ENCODE results near the gene TTC16. TPM values are rescaled to one million over a fixed set of nuclear protein-coding genes. Genes with fewer than 3 reads are reported as not detected.

Gene TTC16
- total and polyA plus RNA-seq, 2 of the 8 experiments (the other 6 are each of a cell fraction or from before 2014, with no cell fraction given), result 0.03 TPM; not detected in 1

DNA sequence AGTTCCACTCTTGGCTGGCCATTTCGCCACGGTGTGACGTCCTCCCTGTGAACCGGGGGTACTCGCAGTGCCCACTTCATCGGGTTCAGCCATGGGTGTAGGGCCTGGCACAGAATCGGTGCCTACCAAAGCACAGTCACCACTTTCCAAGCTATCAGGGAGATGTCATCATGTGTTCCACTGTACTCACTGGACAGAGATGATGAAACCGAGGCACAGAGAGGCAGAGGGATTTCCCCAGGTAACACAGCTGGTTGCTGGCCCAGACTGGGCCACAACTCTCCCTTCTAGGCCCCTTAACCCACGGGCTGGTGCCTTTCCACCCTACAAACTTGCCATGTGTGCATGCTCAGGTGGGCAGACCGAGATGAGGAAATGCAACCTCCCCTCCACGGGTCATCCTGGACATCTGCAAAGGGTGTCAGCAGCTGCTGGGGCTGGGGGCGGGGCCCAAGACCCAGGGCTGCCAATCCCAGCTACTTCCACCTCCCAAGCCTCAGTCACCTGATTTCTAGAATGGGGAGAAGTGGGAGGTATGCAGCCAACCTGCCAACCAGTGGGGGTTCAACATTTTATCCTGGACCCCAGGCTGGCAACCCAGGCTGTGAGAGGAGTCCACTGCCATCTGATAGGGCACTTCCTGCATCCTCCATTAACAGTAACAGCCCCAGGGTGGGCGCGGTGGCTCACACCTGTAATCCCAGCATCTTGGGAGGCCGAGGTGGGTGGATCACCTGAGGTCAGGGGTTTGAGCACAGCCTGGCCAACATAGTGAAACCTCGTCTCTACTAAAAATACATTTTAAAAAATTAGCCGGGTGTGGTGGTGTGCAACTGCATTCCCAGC lies 63.5 kb downstream of the TTC16 start (continued):
- no peak for TF ChIP-seq CHD7 (IDR thresholded peaks at IDR 0.05; ENCODE audit: insufficient replicate concordance, low read length)
- TF ChIP-seq SRF (IDR thresholded peaks at IDR 0.05; ENCODE audit: low read depth, low read length), result no peak
- no peak for TF ChIP-seq CBX8 (IDR thresholded peaks at IDR 0.05; ENCODE audit: borderline replicate concordance, low read depth, low read length)
- no peak for TF ChIP-seq RNF2 (IDR thresholded peaks at IDR 0.05; ENCODE audit: borderline replicate concordance, low read depth, low read length, missing control alignments, poor library complexity, severe bottlenecking)
- no peak for TF ChIP-seq SIX5 (IDR thresholded peaks at IDR 0.05; ENCODE audit: low read depth, low read length)
- no peak for TF ChIP-seq POLR2AphosphoS5 (IDR thresholded peaks at IDR 0.05; ENCODE audit: low read depth, low read length)
- TF ChIP-seq JUND (IDR thresholded peaks at IDR 0.05; ENCODE audit: low read length), result no peak
- no peak for TF ChIP-seq TAF7 (optimal IDR thresholded peaks at IDR 0.05; ENCODE audit: borderline replicate concordance, low read depth, low read length)
- no peak for TF ChIP-seq TBP (IDR thresholded peaks at IDR 0.05; ENCODE audit: low read depth, low read length)
- no peak for TF ChIP-seq JUN (IDR thresholded peaks at IDR 0.05; ENCODE audit: low read depth, low read length)
